ENCODE data around the gene KCP. TPM values are rescaled to one million over a fixed set of nuclear protein-coding genes. Genes with fewer than 3 reads are reported as not detected.
"Not testable (repeated sequence)": the region's sequence is repeated elsewhere in the genome, so short reads cannot be mapped to it uniquely, and the experiment has no call there.

The KCP gene
- total RNA-seq: 1.9 and 6.8 TPM in 2 replicates

DNA sequence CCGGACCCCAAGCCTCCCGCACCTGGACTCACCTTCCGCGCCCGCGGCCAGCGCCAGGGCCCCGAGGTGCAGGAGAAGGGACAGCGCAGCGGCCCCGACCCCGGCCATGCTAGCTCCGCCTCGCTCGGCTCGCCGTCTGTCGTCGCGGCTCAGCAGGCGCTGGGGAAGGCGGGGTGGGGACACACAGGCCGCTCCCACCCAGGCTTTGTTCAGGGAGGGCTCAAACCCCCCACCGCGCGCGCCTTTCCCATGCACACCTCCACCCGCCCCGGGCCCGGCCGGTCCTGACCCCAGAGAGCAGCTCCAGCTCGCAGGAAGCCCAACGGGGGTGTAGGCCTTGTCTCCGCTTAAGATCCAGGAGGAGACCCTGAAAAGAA, at the start of gene KCP:
TSS of gene KCP (minus strand) at position 141 of the 377 bp plus-strand sequence. CDS start at position 108, 33 bp downstream.
- no peak for DNase-seq (ENCODE audit: low read depth)

DNA sequence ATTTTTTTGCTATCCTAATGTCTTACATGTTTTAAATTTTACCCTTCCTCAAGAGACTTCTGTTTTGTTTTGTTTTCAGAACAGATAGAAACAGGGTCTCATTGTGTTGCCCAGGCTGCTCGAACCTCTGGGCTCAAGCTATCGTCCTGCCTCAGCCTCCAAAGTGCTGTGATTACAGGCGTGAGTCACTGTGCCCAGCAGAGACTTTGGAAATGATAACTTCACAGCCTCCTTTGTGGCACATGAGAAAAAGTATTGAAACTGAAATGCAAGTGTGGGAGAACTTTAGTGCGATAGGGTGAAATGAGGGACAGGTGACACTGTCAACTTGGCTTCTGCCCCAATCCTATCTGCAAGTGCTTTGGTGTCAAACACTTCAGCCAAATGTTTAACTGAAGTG, 48.8 kb upstream of the KCP start:
- DNase-seq (ENCODE audit: low read depth): no peak

DNA sequence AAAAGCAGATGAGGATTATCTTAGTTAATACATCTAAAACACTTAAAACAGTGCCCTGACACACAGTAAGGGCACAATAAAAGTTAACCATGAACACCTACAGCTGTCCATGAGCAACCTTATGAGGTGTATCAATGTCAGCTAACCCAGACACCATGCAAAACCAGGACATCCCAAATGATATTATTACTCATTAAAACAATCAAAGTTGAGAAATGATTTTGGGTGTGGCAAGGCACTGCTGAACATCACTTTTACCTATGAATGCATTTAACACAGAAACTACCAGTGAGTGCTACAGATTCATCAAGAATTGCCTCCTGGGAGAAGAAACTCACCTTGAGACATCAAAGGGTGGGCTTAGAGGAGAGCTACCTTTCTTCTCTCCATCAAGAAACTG, 45.5 kb upstream of the KCP start:
- DNase-seq (ENCODE audit: low read depth): no peak

DNA sequence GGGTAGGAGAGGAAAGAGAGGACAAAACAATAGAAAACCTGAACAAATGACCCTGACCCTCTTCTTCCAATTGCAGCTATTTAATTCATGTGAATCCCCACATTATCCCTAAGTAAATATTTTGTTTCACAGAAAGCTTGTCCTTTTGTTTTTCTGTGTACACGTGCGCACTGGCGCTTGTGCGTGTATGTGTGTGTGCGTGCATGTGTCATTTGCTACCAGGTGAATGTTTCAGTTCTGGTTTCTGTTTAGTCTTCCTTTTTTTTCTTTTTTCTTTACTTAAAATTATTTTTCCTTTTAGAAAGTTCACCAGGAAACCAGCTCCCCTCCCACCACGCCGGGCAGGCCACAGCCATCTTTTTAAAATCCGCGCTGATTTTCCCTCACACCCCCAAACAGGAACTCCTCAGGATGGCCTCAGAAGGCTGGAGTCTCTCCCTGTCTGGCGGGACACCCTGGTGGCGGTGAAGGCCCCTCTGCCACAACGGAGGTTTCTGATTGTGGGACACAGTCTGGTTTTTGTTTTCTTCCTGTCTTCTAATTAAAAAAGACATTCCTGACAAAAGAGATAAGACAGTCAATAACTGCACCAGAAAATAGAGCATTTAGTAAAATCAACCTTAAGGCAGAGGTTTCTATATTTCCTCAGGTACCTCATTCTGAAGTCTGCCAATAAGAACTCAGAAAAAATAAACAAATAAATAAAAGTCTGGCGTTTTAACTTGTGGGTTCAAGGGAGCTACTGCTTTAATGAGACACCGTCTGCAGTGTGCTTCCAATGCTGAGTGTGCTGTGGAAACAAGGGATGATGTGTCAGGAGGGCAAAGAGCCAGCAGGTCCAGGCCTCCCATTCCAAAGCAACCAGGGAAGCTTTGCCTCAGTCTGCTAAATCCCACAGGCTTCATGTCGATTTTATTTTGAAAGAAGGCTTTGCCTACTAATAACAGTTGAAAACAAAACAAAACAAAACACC, 44.6 kb upstream of the KCP start:
- DNase-seq (ENCODE audit: low read depth): no peak

DNA sequence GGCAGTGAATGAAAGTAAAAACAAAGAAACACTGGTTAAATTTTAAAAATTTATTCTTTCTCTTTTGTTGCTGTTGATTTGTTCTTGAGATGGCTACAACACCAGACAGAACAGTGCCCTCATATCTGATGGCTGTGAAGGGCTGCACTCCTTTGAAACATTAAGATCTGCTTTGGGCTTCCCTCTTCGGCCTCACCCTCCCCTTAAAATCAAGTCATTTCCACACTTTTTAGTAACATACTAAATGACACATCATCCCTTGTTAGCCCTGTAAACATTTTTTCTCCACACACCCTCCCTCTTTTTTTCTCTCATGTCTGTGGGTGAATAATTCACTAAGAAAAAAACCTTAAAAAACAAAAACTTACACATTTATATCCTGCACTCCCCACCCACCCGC, 43.6 kb upstream of the KCP start:
- DNase-seq (ENCODE audit: low read depth): no peak

DNA sequence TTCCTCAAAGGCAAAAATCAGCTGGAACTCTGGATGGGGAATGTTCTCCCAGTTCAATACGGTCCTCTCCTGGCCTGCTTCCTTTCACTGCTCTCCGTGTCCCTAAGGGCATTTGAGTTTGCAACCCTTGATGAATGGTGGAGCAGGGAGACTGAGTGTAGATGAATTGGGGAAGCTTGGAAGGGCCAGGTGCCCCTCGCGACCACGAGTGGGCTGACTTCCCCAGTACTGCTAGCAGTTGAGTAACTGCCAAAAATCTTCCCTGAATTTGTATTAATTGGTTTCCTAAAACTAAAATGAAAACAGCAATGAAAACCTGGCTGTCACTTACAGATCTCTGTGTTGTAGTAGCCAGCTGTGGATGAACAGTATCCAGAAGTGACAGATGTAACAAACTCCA, 40.8 kb upstream of the KCP start:
- no peak for DNase-seq (ENCODE audit: low read depth)

DNA sequence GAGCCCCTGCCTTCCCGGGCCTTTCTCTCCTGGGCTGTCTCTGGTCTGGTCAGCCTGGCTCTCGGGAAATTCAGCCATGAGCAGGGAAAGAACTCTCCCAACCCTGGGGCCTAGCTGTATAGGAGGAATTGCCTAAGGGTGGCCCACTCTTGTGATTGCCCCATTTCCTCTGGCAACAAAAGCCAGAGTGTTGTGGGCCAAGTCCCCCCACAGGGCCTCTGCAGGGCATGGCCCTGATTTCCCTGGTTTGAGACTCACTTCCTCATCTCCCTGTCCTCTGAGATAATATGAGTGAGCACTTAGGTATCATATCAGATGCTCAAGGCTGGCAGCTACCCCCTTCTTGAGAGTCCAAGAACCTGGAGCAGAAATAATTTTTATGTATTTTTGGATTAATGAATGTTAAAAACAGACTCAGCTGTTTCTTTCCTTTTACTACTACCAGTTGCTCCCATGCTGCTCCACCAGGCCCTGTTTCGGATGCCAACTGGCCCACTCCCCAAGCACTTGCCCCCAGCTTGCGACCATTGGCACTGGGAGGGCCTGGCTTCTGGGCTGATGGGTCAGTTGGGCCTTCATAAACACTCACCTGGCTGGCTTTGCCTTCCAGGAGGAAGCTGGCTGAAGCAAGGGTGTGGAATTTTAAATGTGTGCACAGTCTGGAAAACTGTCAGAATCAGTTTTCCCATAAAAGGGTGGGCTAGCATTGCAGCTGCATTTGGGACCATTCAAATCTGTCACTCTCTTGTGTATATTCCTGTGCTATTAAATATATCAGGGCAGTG, 38.7 kb upstream of the KCP start:
- no peak for DNase-seq (ENCODE audit: low read depth)

DNA sequence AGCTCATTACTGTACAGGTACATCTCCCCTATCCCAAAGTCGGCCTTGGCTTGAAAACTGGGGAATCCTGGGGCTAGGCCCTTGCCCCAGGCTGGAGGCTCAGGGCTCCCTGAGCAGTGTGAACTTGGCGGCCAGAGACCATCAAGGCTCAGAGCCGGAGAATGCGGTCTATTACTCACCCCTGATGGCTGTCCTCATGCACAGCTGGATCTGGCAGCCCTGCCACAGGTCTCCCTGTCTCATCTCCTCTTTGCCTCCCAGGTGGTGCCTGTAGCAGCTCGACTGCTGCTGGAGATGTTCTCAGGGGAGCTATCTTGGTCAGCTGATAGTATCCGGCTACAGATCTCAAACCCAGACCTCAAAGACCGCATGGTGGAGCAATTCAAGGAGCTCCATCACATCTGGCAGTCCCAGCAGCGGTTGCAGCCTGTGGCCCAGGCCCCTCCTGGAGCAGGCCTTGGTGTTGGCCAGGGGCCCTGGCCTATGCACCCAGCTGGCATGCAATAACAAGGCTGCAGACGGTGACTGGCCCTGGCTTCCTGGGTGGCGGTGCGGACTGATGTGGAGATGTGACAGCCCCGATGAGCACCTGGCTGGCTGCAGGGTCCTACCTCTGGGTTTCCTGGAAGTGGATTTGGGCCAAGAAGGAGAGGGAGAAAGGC, 37.9 kb upstream of the KCP start:
- DNase-seq (ENCODE audit: low read depth): no peak

DNA sequence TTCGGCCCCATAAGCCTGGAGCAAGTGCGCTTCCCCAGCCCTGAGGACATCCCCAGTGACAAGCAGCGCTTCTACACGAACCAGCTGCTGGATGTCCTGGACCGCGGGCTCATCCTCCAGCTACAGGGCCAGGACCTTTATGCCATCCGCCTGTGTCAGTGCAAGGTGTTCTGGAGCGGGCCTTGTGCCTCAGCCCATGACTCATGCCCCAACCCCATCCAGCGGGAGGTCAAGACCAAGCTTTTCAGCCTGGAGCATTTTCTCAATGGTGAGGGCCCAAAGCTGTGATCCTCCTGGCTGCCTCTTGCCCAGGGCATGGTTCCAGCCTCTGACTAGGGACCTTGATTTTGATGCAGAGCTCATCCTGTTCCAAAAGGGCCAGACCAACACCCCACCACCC, 37.3 kb upstream of the KCP start:
- no peak for DNase-seq (ENCODE audit: low read depth)

DNA sequence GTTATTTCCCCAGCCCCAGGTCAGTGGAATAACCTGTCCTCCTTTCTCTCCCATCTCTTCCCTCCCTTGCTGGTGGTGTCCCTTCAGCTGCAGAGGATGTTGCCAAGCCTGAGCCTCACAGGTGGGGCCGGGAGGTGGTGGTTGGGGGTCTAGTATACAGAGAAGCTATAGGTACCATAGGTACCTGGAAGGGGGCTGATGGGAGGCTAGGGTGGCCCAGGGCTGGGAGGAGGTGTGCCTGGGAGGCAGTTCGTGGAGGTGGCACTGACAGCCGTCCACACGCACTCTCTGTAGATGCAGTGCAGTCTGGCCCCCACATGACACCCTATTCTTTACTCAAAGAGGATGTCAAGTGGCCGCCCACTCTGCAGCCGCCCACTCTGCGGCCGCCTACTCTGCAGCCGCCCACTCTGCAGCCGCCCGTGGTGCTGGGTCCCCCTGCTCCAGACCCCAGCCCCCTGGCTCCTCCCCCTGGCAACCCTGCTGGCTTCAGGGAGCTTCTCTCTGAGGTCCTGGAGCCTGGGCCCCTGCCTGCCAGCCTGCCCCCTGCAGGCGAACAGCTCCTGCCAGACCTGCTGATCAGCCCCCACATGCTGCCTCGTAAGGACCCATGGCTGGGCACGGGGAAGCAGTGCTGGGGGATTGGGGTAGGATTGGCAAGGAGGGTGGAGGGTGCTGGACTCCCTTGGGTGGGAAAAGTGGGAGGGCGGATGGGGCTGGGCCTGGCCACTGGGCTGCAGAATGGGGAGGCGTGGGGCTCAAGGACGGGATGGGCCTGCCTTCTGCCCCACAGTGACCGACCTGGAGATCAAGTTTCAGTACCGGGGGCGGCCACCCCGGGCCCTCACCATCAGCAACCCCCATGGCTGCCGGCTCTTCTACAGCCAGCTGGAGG, 36.7 kb upstream of the KCP start:
- no peak for DNase-seq (ENCODE audit: low read depth)

DNA sequence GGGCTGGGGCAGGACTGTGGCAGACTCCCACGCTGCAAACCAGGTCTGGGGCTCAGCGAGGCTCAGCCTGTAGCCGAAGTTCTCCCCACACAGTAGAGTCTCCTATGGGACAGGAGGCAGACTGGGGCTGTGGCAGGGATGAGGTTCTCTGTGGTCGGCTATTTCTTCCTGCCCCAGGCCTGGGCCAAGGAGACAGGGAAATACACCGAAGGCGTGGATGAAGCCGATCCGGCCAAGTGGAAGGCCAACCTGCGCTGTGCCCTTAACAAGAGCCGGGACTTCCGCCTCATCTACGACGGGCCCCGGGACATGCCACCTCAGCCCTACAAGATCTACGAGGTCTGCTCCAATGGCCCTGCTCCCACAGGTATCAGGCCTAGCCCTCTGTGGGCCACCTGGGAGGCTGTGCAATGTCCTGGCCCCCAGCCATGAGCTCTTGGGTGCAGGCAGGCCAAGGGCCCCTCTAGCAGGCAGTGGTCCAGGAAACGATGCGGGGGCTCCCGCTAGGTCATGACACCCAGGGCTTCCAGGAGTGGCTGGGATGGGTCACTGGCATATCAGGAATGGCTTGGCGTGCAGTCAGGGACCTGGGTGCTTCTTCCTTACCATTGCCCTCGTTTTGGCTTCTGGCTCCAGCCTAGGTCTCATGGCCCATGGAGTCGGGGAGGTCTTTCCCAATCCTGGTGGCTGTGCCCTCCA, 35.3 kb upstream of the KCP start:
- no peak for DNase-seq (ENCODE audit: low read depth)

DNA sequence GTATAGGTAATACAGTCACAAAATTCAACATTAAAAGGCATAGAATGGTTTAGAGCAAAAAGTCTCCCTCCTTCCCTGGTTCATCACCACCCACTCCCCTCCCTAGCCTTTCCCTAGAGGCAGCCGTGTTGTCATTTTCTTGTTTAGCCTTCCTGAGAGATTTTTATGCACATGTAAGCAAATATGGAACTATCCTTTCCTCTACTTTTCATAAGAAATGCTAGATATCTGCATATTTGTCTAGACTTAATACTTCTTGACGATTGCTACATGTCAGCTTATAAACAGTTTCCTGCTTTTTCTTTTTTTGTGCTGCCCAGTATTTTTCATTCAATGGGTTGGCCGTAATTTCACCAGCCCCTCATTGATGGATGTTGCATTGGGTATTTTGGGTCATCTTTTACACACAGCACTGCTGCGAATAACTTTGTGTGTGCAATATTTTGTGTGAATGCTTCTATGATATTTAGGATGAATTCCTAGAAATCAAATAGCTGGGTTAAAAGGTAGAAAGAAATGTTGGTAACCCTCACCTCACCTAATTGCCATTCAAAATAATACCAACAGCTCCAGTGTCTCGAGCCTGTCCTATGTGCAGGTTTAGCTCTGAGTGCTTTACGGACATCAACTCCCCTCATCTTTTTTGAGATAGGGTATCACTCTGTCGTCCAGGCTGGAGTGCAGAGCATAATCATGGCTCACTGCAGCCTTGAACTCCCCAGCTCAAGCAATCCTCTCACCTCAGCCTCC, 34.2 kb upstream of the KCP start:
- no peak for DNase-seq (ENCODE audit: low read depth)

DNA sequence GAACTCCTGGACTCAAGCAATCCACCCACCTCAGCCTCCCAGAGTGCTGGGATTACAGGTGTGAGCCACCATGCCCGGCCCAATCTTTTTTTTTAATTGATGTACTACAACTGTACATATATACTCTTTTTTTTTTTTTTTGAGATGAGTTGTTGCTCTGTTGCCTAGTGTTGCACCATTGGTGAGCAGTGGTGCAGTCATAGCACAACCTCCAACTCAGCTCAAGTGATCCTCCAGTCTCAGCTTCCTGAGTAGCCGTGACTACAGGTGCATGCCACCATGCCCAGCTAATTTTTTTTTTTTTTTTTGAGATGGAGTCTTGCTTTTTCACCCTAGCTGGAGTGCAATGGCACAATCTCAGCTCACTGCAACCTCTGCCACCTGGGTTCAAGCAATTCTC, 32.7 kb upstream of the KCP start:
- not testable (repeated sequence) for DNase-seq (ENCODE audit: low read depth)

DNA sequence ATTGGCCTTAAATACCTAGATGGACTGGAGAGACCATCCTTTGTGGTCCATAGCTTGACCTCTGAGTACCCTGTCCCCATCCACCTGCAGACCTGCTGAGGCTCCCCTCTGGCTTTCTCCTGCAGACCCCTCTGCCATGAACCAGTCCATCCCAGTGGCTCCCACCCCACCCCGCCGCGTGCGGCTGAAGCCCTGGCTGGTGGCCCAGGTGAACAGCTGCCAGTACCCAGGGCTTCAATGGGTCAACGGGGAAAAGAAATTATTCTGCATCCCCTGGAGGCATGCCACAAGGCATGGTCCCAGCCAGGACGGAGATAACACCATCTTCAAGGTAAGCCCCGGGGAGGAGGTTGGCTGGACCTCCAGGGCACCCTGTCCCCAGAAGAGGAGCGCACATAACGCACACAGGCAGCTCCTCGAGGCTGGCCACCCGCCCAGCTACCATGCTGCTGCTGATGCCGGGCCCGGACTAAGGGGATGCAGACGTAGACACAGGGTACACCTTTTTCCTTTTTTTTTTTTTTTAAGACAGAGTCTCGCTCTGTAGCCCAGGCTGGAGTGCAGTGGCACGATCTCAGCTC, 31.5 kb upstream of the KCP start:
- DNase-seq (ENCODE audit: low read depth): no peak

DNA sequence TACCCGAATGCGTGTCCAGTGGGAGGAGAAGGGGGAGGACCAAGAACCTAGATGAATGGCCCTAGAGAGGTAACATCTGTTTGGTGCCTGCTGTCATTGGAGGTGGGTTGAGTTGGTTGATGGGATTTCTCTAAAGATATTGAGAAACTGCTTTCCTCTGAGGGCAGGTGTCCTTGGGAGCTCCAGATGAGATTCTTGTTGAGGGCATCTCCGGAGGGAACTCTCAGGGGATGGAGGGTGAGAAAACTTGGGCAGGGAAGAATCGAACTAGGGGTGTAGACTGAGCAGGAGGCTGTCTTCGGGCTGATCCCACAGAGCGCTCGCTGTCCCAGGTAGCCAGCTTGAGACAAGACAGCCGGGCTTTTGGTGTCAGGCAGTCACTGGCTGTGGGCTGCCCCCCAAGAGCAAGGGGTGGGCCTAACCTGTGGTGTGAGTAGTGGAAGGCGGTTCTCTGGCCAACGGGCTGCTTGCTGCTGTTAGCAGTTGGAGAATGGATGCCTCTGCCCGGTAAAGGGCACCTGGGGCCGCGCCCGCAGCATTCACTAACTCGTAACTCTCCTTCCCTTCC, 30.9 kb upstream of the KCP start:
- no peak for DNase-seq (ENCODE audit: low read depth)

DNA sequence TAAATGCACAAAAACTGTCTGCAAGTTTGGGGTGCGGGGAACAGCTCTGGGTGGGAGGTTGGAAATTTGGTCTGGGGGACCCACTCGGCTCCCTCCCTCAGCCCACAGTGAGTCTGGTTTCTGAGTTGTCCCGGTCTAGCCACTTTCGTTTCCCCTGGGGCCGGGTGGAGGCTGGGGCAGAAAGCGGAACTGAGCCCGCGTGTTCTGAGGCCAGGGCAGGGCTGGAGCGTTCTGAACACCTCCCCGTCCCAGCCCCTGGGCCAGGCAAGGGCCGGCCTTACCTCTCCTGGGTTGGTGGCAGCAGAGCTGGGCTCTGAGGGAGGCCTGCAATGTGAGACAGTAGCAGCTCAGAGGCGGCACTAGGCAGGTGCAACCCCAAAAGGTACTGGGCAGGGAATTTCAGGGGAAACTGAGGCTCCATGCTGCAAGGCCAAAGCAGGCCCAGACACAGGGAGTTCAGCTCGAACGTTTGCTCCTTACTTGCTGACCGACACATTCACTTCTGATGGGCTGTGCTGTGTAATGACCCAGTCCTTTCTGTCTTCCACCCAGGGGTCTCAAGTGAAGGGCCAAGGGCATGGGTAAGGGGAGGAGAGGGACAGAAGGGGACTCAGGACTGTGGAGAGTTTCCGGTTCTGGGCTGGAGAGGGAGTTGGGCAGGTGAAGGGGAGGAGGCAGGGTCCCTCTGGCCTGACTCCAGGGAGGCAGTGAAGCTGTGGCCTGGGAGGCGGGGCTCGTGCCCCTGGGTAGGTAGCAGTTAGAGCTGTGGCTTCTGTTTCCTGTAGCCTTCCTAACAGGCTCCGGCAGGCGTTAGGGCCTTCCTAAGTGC, 30.2 kb upstream of the KCP start:
- no peak for DNase-seq (ENCODE audit: low read depth)

DNA sequence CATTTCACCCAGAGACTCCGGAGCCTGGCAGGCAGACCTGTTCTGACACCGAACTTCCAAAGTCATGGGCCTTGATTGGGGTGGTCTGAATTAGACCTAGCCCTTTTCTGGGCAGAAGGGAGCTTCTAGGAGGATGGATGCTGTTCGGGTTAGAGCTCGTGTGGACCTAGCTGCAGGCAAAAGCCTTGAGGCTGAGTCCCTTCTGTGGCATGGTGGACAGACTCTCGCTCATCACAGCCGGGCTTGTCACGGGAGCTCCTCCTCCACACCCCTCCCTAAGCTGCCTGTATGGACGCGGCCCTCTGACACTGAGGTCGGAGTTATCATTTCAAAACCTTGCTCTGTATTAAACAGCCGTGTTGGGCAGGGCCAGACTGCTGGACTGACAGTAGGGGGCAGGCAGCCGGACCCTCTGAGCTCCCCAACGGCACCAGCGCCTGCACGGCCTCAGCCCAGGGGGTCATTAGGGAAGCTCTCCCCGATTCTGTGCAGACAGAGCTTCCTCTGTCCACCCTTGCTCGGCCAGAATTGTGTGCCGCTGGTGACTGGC, 29.4 kb upstream of the KCP start:
- no peak for DNase-seq (ENCODE audit: low read depth)
